Myocyte (in vitro differentiated cells): Measurements from ENCODE around the gene AQP1. TPM values are rescaled to one million over a fixed set of nuclear protein-coding genes. Genes with fewer than 3 reads are reported as not detected.

ENCODE experiments used
- DNase-seq: peaks from one replicate; pipeline ENCODE4 v3.0.0-alpha.2; 2012; ENCODE audit warnings: low read depth
- total RNA-seq: library from RNA; depleted of rRNA; stranded (reverse); fragments of >200 nt; gene quantifications from 2 replicates; pipeline ENCODE4 v1.2.3, GENCODE V29; 2014

Gene AQP1
- total RNA-seq, 1 donor from 2014 or later = 2.1 TPM

DNA sequence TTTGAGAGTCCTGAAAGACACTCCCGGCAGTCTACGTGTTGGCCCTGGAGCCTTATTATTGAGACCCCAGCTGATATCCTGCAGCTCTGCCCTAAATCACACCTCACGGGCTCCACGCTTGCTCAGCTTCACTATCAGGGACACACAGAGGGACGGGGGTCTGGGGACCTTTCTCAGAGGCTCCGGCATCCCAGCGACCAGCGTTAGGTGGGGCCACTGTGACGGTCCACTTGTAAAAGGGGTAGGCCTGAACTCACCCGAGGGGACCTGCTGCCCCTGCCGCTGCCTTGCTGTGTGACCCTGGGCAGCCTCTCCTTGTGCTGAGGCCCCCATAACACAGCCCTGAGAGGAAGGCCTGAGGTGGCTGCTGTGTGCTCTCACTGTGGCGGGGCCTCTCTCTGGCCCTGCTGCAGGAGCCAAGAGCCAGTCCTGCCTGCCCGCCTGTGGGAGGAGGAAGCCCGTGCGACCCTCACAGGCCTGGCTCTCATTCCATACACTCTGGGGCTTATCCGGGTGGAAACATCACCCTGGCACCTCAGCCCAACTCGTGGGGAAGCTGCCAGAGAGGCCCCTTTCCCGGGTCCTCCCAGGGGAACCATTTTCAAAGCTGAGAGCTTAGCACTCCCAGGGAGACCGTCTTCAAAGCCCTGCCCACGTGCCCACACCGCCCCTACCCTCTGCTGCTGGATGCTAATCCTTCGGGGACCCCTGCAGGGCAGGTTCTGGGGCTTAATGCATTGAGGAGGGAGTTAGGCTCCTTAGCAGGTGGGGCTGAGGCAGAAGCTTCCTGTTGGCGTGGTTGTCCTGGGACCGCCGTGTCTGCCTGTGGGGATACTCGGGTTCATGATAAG is 21.7 kb downstream of the AQP1 start:
- no peak for DNase-seq

DNA sequence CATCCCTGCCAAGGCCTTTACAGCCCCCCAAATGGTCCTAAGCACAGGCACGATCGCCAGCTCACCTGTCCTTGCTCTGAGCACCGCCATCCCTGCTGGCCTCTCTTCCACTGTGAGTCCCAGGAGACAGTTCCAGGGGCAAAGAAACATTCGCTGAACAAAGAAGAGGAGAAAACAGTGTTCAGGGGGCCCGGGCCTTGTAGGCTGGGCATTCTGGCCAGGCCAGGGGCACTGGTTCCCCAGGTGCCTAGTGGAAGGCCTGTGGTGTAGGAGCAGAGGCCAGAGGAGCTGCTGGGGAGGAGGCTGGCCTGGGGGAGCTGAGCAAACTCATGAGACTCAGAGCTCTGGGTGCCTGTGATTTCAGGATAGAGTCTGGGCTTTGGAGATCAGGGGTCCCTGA is 22.6 kb downstream of the AQP1 start:
- DNase-seq = no peak

DNA sequence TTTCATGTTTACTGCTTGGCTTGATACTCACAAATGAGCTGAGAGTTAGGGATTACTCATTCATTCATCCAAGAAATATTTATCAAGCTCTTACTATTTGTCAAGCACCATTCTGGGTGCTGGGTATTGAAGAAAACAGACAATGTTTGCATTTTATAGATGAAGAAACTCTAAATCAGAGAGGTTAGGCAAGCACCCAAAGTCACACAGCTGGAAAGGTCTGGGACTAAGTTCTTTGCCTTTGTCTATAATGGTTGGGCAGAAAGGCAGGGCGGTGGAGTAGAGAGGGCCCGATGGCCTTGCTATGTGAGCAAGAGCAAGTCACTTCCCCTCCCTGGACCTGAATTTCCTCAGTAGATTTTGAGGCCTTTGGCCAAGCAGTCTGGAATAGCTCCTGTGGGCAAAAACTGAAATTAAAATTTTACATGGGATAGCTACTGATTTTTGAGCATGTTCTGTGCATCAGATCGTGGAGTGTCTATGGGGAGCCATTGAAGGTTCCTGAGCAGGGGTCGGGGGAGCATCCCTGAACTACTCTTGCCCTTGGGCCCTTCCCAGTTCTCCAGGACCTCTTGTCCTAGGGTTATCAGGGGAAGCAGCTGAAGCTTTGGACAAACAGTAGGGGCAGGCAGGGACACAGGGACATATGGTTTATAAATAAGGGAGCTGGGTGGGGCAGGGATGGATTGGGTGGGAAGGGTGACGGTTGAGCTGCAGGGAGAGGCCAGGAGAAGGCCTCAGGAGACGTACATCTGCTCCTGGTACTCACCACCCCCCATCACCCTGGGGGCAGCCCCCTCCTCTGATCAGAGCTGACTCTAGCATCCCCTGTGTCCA is 23.3 kb downstream of the AQP1 start:
- no peak for DNase-seq

DNA sequence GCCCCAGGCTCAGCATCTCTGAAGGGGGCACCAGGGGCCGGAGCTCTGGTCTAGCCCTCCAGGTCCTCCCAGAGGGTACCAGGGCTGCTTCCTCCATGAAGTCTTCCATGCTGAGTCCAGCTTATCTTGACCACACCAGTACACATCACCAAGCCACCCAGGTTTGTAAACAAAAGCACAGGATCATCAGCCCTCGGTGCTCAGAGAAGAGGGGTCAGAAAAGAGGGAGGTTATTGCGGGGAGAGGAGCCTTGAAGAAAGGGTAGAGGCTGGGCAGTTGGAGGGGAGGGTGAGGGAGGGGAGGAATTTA is 23.9 kb downstream of the AQP1 start:
- DNase-seq = no peak

DNA sequence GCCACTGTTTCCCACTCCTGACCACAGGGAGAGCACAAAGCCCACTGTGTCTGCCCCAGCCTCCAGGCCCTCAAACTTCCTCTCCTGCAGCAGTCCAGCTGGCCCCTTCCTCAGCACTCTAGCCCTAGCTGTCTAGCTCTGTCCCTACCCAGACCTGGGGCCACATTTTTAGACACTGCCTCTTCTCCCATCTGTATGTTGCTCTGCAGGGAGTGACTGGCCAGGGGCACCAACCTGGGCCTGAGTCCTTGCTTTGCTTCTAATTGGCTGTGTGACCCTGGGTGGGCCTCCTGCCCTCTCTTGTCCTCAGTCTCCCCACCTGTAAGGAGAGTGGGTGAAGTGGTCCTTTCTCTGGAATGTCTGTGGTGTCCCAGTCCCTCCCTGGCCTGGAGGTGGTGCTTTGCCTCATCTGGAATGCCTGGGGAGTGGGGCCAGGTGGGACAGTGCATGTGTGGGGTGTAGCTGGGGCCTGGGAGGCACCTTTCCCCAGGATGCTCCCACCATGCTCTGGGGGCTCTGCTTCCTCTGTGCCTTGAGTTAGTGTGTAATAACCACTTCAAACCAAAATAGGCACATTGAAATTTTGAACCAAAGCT is 25.1 kb downstream of the AQP1 start:
- DNase-seq = no peak

DNA sequence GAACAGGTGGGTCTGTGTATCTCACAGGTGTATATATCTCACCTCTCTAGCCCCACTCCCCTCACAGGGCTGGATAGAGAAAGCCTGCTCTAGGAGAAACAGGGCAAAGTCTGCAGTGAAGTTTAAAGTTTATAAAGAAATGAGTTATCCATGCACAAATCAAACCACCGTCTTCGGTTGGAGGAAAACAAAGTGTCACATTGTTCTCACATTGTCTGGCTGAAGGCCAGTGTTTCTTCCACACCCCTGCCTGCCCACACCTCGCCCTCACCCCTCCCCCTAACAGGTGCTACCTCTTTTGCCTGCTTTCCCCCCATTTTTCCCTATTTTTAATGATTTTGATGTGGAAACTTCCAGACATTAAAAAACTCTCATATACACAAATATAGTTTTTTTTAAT is 25.8 kb downstream of the AQP1 start:
- no peak for DNase-seq

DNA sequence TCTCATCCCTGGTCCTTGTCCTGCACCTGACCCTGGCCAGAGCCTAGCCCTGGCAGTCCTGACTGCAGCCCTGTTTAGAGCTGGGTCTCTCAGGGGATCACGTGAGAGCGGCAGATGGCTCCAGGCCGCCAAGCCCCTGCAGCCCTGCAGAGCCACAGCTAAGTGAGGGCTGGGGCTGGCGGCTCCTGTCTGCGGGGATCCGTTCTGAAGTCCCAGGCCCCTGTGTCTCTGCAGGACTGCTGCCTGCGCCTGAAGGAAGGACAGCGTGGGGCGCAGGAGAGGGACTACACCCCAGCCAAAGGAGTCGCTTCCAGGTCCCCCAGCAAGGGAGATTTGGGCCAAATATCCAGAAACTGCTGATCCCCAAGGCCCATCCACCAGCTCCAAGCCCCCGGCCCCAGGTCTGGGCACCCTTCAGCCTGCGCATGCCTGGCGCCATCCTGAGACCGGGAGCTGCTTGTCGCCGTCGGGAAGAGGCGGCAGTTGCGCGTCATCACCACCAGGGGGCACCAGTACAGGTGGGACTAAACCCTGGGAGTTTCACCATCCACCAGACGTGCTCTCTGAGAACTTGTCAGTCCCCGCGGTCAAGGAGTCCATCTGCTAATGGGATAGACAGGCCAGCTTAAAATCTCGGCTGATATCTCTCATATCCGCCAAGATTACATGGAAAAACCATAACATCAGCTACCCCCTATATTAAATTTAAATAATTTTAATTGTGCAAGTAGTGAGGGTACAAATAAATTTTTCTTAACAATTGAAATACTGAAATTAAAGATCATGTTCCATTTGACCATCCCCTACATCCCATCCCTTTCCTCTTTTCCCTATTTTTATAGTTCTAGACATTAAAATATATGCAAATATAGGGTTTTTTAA is 27.0 kb downstream of the AQP1 start:
- DNase-seq = peak; percentile 80

DNA sequence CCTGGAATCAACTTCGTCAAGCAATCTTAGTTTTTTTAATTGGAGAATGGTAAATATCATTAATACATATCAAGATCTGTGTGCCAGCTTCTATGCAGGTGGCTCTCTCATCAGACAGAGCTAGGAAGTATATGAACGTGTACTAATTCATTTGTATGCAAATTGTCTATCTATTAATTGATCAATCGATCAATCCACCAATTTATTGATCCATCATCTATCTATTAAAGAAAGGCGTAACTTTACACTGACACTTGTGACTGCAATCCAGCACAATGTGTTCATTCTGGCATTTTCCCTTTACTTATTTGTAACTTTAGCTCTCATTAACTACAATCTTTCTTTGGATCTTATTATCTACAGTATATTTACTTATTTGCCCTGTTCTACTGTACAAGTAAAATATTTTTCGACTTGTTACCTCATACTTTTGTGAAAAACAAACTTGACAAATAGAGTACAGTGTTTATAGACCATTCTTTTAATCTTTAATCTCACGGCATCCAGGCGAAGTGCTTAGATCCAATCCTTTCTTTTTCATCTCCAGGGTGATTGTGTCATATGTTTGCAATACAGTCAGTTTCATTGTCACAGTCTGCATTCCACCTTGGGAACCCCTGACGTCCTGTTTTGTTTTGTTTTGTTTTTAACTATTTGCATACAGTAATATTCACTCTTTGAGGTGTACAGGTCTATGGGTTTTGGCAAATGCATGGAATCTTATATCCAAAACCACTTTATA is 30.1 kb downstream of the AQP1 start:
- DNase-seq = no peak

DNA sequence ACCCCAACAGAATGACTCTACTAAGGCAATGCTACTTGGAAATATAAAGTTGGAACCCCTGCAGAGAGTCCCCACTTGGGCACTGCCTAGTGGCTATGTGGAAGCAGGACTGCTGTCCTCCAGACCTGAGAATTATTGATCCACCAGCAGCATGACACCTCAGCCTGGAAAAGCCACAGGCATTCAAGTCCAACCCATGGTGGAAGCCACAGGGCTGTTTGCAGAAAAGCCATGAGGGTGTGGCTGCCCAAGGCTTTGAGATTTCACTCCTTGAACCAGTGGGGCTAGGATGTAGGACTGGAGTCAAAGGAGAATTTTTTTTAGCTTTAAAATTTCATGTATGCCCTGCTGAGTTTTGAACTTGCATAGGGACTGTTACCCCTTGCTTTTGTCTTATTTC is 38.5 kb downstream of the AQP1 start:
- peak; percentile 38 for DNase-seq

DNA sequence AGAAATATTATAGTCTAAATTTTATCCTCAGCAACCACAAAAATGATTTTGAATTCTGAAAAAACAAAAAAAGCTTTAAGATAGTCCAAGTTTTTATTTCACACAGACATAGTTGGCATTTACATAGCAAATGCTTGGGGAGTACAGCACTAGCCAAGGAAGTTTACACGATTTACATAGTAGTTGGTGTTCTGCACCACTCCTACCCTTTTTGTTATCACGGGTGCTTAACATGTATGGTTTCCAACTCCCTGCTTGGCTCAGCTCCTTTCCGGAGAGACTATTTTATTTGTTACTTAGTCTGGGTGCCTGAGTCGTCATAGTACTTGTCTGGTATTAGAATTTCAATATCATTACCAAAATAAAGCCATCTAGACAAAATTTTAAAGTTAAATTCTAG is 43.3 kb downstream of the AQP1 start:
- DNase-seq = no peak

DNA sequence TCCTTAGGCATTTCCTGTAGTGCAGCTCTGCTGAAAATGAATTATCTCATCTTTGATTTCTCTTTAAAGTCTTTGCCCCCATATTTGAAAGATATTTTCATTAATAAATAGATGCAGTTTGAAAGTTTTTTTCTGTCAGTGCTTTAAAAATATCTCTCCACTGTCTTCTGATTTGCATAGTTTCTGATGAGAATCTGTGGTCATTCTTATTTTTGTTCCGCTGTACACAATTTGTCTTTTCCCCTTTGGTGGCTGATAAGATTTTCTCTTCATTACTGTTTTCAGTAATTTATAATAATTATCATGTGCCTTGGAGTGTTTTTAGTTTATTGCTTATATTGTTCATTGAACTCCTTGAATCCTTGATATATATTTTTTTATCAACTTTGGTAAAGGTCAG is 45.1 kb downstream of the AQP1 start:
- no peak for DNase-seq

DNA sequence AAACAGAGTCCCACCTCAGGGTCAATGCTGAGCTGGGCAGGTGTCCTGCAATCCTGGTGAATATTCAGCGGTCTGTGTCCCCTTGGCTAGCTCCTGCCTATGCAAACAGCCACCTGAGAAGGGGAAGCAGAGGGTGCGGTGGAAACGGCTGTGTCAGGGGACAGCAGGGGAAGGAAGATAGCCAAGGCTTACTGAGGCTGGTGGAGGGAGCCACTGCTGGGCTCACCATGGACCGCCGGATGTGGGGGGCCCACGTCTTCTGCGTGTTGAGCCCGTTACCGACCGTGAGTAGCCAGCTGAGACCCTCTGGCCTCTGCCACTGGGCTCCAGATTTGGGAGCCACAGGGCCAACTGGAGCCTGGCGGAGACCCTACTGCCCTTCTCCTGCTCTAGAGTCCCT is 52.2 kb downstream of the AQP1 start, which contains the start of gene GHRHR:
GHRHR (plus strand) TSS at position 112 of the 400 bp plus-strand sequence; CDS start at position 228, 116 bp downstream.
- no peak for DNase-seq

DNA sequence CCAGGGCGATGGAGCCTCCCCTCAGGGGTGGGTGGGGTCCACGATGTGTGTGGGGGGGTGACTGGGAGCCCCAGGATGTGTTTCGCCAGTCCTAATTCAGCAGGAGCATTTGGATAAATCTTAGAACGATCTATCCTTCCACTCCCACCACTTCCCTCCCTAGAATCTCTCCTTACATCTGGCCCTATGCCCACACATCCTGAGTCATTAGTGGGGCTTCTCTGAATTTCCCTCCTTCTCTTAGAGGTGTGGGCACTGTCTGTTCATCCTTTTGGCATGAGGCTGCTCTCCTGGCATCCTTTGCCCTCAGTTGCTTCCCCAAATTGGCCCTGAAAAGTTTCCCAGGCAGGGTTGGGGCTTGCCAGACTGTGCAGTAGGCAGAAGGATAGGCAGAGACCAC is 53.7 kb downstream of the AQP1 start:
- DNase-seq = no peak

DNA sequence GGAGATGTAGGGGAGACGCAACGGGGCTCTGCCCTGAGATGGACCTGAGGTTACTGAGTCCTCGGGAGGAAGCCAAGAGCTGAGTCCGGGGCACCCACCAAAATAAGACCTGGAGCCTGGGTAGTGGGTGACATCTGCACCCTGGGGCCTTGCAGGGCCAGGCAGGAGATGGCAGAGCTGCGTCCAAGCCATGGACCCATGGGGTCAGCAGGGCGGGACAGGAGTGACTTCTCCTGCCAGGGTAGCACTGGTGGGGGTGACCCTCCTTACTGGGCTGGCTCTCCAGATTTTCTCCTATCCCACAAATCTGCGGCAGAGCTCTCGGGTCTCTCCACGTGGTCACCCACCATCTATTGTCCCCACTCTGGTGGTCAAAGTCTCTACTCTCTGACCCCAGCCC is 54.2 kb downstream of the AQP1 start:
- no peak for DNase-seq

DNA sequence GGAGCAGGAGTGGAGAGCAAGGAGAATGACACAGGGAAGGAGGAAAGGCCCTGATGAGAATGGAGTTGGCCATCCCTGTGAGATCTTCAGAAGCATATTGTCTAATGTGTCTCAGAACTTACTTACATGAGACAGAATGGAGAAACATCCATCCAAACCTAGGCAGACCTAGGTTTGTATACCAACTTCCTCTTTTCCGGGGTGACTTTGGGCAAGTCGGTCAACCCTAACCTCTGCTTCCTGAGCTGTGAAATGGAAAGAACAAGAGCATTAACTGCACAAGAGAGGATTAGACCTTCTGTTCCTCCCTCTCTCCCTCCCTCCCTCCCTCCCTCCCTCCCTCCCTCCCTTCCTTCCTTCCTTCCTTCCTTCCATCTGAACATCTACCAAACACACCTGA is 56.6 kb downstream of the AQP1 start:
- no peak for DNase-seq

DNA sequence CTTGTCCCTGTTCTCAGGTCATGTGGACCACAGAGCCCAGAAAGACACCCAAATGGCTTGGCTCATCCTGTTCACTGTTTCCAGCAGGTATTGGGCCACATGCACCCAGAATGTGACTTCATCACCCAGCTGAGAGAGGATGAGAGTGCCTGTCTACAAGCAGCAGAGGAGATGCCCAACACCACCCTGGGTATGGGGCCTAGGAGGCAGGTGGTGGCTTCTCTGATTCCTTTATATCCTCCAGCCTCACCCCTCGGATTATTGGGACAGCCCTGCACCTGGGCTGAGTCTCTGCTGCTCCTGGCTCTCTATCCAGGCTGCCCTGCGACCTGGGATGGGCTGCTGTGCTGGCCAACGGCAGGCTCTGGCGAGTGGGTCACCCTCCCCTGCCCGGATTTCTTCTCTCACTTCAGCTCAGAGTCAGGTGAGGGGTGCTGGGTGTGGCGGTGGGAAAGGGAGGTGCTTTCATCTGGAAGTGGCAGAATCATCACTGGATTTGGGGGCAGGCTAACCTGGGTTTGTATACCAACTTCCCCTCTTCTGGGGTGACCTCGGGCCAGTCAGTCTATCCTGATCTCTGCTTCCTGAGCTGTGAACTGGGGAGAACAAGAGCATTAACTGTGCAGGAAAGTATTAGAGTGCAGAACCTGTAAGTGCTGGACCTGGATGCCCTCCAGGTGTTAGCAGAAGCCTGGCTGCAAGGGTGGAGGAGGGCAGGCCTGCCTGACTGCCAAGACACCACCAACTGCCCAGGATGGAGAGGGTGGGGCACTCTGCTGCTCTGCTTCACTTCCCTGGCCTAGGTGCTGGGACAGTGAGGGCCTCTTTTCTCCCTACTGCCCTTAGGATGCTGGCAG is 57.3 kb downstream of the AQP1 start:
- DNase-seq = no peak

DNA sequence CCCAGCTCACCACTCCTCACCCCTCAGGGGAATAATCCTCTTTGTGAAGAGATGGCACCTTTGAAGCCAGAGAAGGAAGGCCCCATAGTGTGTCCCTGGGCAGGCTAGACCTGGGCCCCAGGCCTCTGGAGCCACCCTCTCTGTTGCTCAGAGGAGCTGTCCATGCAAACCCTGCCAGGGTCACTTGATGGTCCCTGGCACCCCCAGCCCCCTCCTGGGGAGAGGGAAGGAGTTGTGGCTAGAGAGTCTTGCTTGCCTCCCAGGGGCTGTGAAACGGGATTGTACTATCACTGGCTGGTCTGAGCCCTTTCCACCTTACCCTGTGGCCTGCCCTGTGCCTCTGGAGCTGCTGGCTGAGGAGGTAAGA is 57.9 kb downstream of the AQP1 start:
- DNase-seq = no peak

DNA sequence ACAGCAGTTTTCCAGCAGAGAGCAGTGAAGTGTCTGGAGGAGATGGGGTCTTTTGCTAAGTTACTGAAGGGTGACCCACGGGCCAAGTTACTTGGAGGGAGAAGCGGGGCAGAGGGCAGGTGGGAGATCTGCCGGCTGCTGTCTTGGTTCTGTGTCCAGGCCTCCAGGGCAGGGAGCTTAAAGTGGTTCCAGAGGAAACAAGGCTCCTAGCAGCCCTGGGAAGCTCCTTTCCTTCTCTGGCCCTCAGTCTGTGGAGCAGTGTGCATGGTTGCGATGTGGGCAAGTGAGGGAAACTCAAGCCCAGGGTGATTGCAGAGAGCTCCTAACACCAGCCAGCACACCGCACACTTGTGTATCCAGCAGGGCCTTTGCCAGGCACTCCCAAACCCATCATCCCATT is 58.4 kb downstream of the AQP1 start:
- no peak for DNase-seq

DNA sequence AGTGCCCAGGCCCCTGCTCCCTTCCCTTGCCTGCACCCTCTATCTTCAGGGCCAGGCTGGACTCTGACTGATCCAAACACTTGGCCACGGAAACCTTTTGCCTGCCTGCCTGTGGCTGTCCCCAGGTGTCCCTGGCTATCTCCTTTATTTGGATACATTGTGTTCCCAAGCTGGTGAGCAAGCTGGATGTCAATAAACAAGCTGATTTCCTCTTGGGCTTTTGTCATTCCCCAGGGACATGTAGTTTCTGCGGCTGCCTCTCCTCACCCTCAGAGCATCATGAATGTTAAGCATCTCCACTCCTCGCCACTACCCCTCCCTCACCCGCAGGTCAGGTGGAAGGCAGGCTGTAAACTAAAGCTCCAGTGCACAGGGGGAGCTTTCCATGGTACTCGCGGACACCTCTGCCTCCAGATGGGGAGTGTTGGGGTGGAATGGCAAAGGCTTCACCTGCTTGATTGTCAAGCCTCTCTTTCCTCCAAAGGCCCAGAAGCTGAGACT is 59.0 kb downstream of the AQP1 start:
- DNase-seq = peak; percentile 13
